GM19324 (cell line): Measurements from ENCODE around the gene GRM5.

ENCODE experiments used
- ATAC-seq: cut with Tn5 transposase; IDR thresholded peaks from one replicate; pipeline ENCODE4 v1.9.1; 2021; ENCODE audit warnings: mild to moderate bottlenecking, moderate library complexity; ENCODE audit not compliant: unreplicated experiment, low FRiP score

GRM5 gene

GRCh38 chr11:88629496-88629895 lies 436.3 kb downstream of the GRM5 start:
- no peak for ATAC-seq

- no peak for ATAC-seq
Observed at GRCh38 chr11:88626216-88626615, 439.6 kb downstream of the GRM5 start.

- no peak for ATAC-seq
Observed at GRCh38 chr11:88623531-88623930, 442.3 kb downstream of the GRM5 start.

- ATAC-seq: no peak
Observed at GRCh38 chr11:88620568-88621130, 445.1 kb downstream of the GRM5 start.

- no peak for ATAC-seq
Observed at GRCh38 chr11:88619656-88620385, 446.0 kb downstream of the GRM5 start.

GRCh38 chr11:88619071-88619425 lies 446.7 kb downstream of the GRM5 start:
- ATAC-seq: no peak

GRCh38 chr11:88618327-88619070 lies 447.3 kb downstream of the GRM5 start:
- no peak for ATAC-seq

GRCh38 chr11:88617226-88617625 lies 448.6 kb downstream of the GRM5 start:
- ATAC-seq: no peak

- no peak for ATAC-seq
Observed at GRCh38 chr11:88604260-88604659, 461.5 kb downstream of the GRM5 start.

- ATAC-seq: no peak
Observed at GRCh38 chr11:88603091-88603867, 462.5 kb downstream of the GRM5 start.

- no peak for ATAC-seq
Observed at GRCh38 chr11:88597387-88597786, 468.4 kb downstream of the GRM5 start.

GRCh38 chr11:88596786-88597185 lies 469.0 kb downstream of the GRM5 start:
- ATAC-seq: no peak

GRCh38 chr11:88594274-88594950 lies 471.4 kb downstream of the GRM5 start:
- no peak for ATAC-seq

GRCh38 chr11:88590361-88590760 lies 475.4 kb downstream of the GRM5 start:
- ATAC-seq: no peak

GRCh38 chr11:88583251-88583650 lies 482.5 kb downstream of the GRM5 start:
- ATAC-seq: no peak

GRCh38 chr11:88579466-88579865 lies 486.3 kb downstream of the GRM5 start:
- ATAC-seq: no peak

- ATAC-seq: no peak
Observed at GRCh38 chr11:88576741-88577140, 489.0 kb downstream of the GRM5 start.

- no peak for ATAC-seq
Observed at GRCh38 chr11:88575916-88576315, 489.9 kb downstream of the GRM5 start.

GRCh38 chr11:88569342-88569741 lies 496.4 kb downstream of the GRM5 start:
- no peak for ATAC-seq

- ATAC-seq: no peak
Observed at GRCh38 chr11:88555829-88556202, 510.0 kb downstream of the GRM5 start.
